Uterus (tissue), 2 donors: ENCODE measurements around the gene DRD4.

Source experiments
- POLR2A ChIP-seq, 2 donors: fragments of 450-650 bp; IDR thresholded peaks; one replicate each; pipeline ENCODE4 v1.6.1; 2016; ENCODE audit warnings: antibody characterized with exemption in 2 of 2, mild to moderate bottlenecking in 1 of 2, moderate library complexity in 1 of 2
- TF ChIP-seq, protein P1 (sequence below), 4 experiments: fragments of 200-600 bp in 2 of 4; fragments of 450-650 bp in 2 of 4; sonication (generic) in 2 of 4; IDR thresholded peaks; one replicate each; pipeline ENCODE4 v1.5.1; 2016 to 2019; ENCODE audit warnings: antibody characterized with exemption in 4 of 4, mild to moderate bottlenecking in 2 of 4, moderate library complexity in 1 of 4

DNA sequence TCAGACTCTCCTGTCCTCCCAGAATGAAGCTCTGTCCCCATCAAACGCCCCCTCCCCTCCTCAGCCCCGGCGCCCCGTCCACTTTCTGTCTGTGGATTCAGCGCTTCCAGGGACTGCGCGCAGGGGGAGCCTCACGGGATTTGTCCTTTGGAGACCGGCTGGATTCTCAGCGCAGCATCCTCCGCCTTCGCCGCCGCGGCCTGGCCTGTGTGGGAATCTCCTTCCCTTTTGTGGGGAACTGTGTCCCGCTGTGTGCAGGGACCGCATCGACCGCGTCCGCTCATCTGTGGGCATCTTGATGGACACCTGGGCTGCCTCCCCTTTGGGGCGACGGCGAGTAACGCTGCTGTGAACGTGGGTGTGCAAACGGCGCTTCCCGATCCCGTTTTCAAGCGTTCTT lies 9.0 kb upstream of the DRD4 start:
- TF ChIP-seq, protein P1, sequence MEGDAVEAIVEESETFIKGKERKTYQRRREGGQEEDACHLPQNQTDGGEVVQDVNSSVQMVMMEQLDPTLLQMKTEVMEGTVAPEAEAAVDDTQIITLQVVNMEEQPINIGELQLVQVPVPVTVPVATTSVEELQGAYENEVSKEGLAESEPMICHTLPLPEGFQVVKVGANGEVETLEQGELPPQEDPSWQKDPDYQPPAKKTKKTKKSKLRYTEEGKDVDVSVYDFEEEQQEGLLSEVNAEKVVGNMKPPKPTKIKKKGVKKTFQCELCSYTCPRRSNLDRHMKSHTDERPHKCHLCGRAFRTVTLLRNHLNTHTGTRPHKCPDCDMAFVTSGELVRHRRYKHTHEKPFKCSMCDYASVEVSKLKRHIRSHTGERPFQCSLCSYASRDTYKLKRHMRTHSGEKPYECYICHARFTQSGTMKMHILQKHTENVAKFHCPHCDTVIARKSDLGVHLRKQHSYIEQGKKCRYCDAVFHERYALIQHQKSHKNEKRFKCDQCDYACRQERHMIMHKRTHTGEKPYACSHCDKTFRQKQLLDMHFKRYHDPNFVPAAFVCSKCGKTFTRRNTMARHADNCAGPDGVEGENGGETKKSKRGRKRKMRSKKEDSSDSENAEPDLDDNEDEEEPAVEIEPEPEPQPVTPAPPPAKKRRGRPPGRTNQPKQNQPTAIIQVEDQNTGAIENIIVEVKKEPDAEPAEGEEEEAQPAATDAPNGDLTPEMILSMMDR (IDR thresholded peaks at IDR 0.05): no peak
- no peak for TF ChIP-seq POLR2A (IDR thresholded peaks at IDR 0.05)
